ENCODE results near the gene ADAMTS15.

Gene ADAMTS15

GRCh38 chr11:130458410-130458729 is 9.9 kb downstream of the ADAMTS15 start:
- Histone ChIP-seq H3K36me3 (ENCODE audit: control insufficient read depth, insufficient read depth, low read length) (no peaks in the 10 kb centered on the region), H3K4me3 (ENCODE audit: low read depth, low read length) (no peak overlapping the region), H3K9me3 (ENCODE audit: control insufficient read depth, low read length) (no peaks in the 10 kb centered on the region), H2AFZ (no peak overlapping the region), H3K4me2 (ENCODE audit: low read length) (no peak overlapping the region), H3K9ac (no peak overlapping the region), H3K27me3 (ENCODE audit: control insufficient read depth, insufficient read depth, low read length) (no peaks in the 10 kb centered on the region), H3K4me1 (no peaks in the 10 kb centered on the region), H3K79me2 (no peaks in the 10 kb centered on the region), H3K27ac (no peak overlapping the region)
- TF ChIP-seq CTCF (IDR thresholded peaks at IDR 0.05), result no peak

- Histone ChIP-seq H3K4me2 (ENCODE audit: low read length) (no peak overlapping the region), H3K27ac (no peak overlapping the region), H2AFZ (no peak overlapping the region), H3K36me3 (ENCODE audit: control insufficient read depth, insufficient read depth, low read length) (no peaks in the 10 kb centered on the region), H3K27me3 (ENCODE audit: control insufficient read depth, insufficient read depth, low read length) (no peaks in the 10 kb centered on the region), H3K9me3 (ENCODE audit: control insufficient read depth, low read length) (no peaks in the 10 kb centered on the region), H3K4me1 (no peaks in the 10 kb centered on the region), H3K4me3 (ENCODE audit: low read depth, low read length) (no peak overlapping the region), H3K79me2 (no peaks in the 10 kb centered on the region), H3K9ac (no peak overlapping the region)
- no peak for TF ChIP-seq CTCF (IDR thresholded peaks at IDR 0.05)
These were observed 11.1 kb downstream of the ADAMTS15 start for GRCh38 chr11:130459521-130459920.

- no peak for TF ChIP-seq CTCF (IDR thresholded peaks at IDR 0.05)
- H3K27me3 ChIP-seq (ENCODE audit: control insufficient read depth, insufficient read depth, low read length), result no peaks in the 10 kb centered on the region
- no peaks in the 10 kb centered on the region for H3K79me2 ChIP-seq
- H3K9ac ChIP-seq, result no peak overlapping the region
- no peak overlapping the region for H3K27ac ChIP-seq
- no peak overlapping the region for H3K4me3 ChIP-seq (ENCODE audit: low read depth, low read length)
- H3K4me2 ChIP-seq (ENCODE audit: low read length), result no peak overlapping the region
- H3K9me3 ChIP-seq (ENCODE audit: control insufficient read depth, low read length), result no peaks in the 10 kb centered on the region
- no peak overlapping the region for H2AFZ ChIP-seq
- no peaks in the 10 kb centered on the region for H3K4me1 ChIP-seq
- H3K36me3 ChIP-seq (ENCODE audit: control insufficient read depth, insufficient read depth, low read length), result no peaks in the 10 kb centered on the region
These were observed 13.8 kb downstream of the ADAMTS15 start for GRCh38 chr11:130462101-130462885.

GRCh38 chr11:130462931-130463330 is 14.5 kb downstream of the ADAMTS15 start:
- H3K9me3 ChIP-seq (ENCODE audit: control insufficient read depth, low read length), result no peaks in the 10 kb centered on the region
- H3K4me1 ChIP-seq, result no peaks in the 10 kb centered on the region
- no peak overlapping the region for H3K4me3 ChIP-seq (ENCODE audit: low read depth, low read length)
- H3K9ac ChIP-seq, result no peak overlapping the region
- no peak overlapping the region for H3K4me2 ChIP-seq (ENCODE audit: low read length)
- H3K27ac ChIP-seq, result no peak overlapping the region
- no peaks in the 10 kb centered on the region for H3K36me3 ChIP-seq (ENCODE audit: control insufficient read depth, insufficient read depth, low read length)
- no peak overlapping the region for H2AFZ ChIP-seq
- H3K27me3 ChIP-seq (ENCODE audit: control insufficient read depth, insufficient read depth, low read length), result no peaks in the 10 kb centered on the region
- TF ChIP-seq CTCF (IDR thresholded peaks at IDR 0.05), result no peak
- no peaks in the 10 kb centered on the region for H3K79me2 ChIP-seq

- Histone ChIP-seq H3K27ac (no peak overlapping the region), H3K36me3 (ENCODE audit: control insufficient read depth, insufficient read depth, low read length) (no peaks in the 10 kb centered on the region)
- no peak for TF ChIP-seq CTCF (IDR thresholded peaks at IDR 0.05)
These were observed 15.9 kb downstream of the ADAMTS15 start for GRCh38 chr11:130464291-130464812.

More at GRCh38 chr11:130464291-130464812, 15.9 kb downstream of the ADAMTS15 start:
- H3K4me2 ChIP-seq (ENCODE audit: low read length), result no peak overlapping the region
- H3K79me2 ChIP-seq, result no peaks in the 10 kb centered on the region
- no peaks in the 10 kb centered on the region for H3K27me3 ChIP-seq (ENCODE audit: control insufficient read depth, insufficient read depth, low read length)
- H3K4me3 ChIP-seq (ENCODE audit: low read depth, low read length), result no peak overlapping the region
- H3K4me1 ChIP-seq, result no peaks in the 10 kb centered on the region
- H3K9me3 ChIP-seq (ENCODE audit: control insufficient read depth, low read length), result no peaks in the 10 kb centered on the region
- no peak overlapping the region for H2AFZ ChIP-seq
- no peak overlapping the region for H3K9ac ChIP-seq

Measured in parathyroid adenoma (tissue), 2 donors.